Neural progenitor cell (in vitro differentiated cells): ENCODE data around the gene OR9A2. TPM values are rescaled to one million over a fixed set of nuclear protein-coding genes. Genes with fewer than 3 reads are reported as not detected.

Experiments
- DNase-seq: peaks from one replicate; pipeline ENCODE4 v3.0.0-alpha.2; 2016; ENCODE audit warnings: low spot score
- H2AFZ ChIP-seq: fragments of 200-600 bp; sonication (generic); replicated peaks from 2 replicates; pipeline ENCODE4 v1.6.1; 2016; ENCODE audit warnings: antibody characterized with exemption
- H3F3A ChIP-seq: fragments of 200-600 bp; sonication (generic); 2 replicates; pipeline ENCODE4 v1.6.1; 2016; ENCODE audit warnings: antibody characterized with exemption, low read depth
- H3K27ac ChIP-seq: fragments of 200-600 bp; sonication (generic); 2 replicates; pipeline ENCODE4 v1.5.1; 2016; ENCODE audit warnings: mild to moderate bottlenecking
- H3K27me3 ChIP-seq: fragments of 200-600 bp; sonication (generic); 2 replicates; pipeline ENCODE4 v1.6.1; 2016; ENCODE audit warnings: mild to moderate bottlenecking, moderate library complexity
- H3K36me3 ChIP-seq: fragments of 200-600 bp; sonication (generic); 2 replicates; pipeline ENCODE4 v1.5.1; 2016
- H3K4me1 ChIP-seq: fragments of 200-600 bp; sonication (generic); 2 replicates; pipeline ENCODE4 v1.6.1; 2016; ENCODE audit warnings: mixed run types
- H3K4me2 ChIP-seq: fragments of 200-600 bp; sonication (generic); 2 replicates; pipeline ENCODE4 v1.6.1; 2016
- H3K4me3 ChIP-seq: fragments of 200-600 bp; sonication (generic); 2 replicates; pipeline ENCODE4 v1.5.1; 2016
- H3K79me2 ChIP-seq: fragments of 200-600 bp; sonication (generic); 2 replicates; pipeline ENCODE4 v1.6.1; 2016; ENCODE audit warnings: low read depth
- H3K9ac ChIP-seq: fragments of 200-600 bp; sonication (generic); 2 replicates; pipeline ENCODE4 v1.6.1; 2016
- H3K9me3 ChIP-seq: fragments of 200-600 bp; sonication (generic); 2 replicates; pipeline ENCODE4 v1.5.1; 2016; ENCODE audit warnings: low read depth
- H4K20me1 ChIP-seq: fragments of 200-600 bp; sonication (generic); 2 replicates; pipeline ENCODE4 v1.6.1; 2016; ENCODE audit warnings: low read depth
- H3K27ac Mint-ChIP-seq: 3 replicates; pipeline ENCODE4 v1.8.0; 2021; ENCODE audit warnings: mixed read lengths
- H3K27me3 Mint-ChIP-seq: 2 replicates; pipeline ENCODE4 v1.8.0; 2022; ENCODE audit warnings: low read depth, mild to moderate bottlenecking, inconsistent platforms, moderate library complexity, mixed read lengths; ENCODE audit not compliant: insufficient read depth
- H3K36me3 Mint-ChIP-seq: 3 replicates; pipeline ENCODE4 v1.8.0; 2021; ENCODE audit warnings: mixed read lengths
- H3K4me1 Mint-ChIP-seq: 3 replicates; pipeline ENCODE4 v1.8.0; 2021; ENCODE audit warnings: mixed read lengths
- H3K4me3 Mint-ChIP-seq: 3 replicates; pipeline ENCODE4 v1.8.0; 2021; ENCODE audit warnings: mild to moderate bottlenecking, moderate library complexity, mixed read lengths
- H3K9me3 Mint-ChIP-seq: 3 replicates; pipeline ENCODE4 v1.8.0; 2020; ENCODE audit warnings: mixed read lengths
- CTCF ChIP-seq: fragments of 200-600 bp; sonication (generic); IDR thresholded peaks from 2 replicates; pipeline ENCODE4 v1.5.1; 2017; ENCODE audit warnings: antibody characterized with exemption, mild to moderate bottlenecking
- EZH2 ChIP-seq: fragments of 200-600 bp; sonication (generic); IDR thresholded peaks from 2 replicates; pipeline ENCODE4 v1.6.1; 2017; ENCODE audit warnings: antibody characterized with exemption, mild to moderate bottlenecking, moderate library complexity
- EZH2phosphoT487 ChIP-seq: fragments of 200-600 bp; sonication (generic); IDR thresholded peaks from 2 replicates; pipeline ENCODE4 v1.6.1; 2017; ENCODE audit warnings: antibody characterized with exemption
- total RNA-seq: library from RNA; depleted of rRNA; stranded (reverse); fragments of >200 nt; gene quantifications from 2 replicates; pipeline ENCODE4 v1.2.3, GENCODE V29; 2015; ENCODE audit warnings: low replicate concordance

Gene OR9A2
- total RNA-seq, 1 donor from 2014 or later = not detected

DNA sequence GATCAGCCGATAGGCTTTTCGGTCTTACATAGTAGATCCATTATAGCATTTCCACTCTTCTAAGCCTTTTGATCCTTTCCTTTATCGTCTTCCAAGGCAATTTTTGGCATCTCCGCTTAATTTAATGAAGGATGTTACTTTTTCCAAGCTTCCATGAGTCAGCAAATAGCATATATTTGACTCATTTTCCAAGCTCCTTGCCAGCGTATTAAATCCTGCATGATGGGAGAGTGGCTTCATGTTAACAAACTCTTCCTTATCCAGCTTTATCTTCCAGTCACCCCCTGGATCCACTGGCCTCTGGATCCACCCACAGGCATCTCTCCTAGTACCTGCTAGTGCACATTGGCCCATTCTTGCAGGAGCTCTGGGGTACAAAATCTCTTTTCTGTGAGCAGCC, 13.0 kb downstream of the OR9A2 start:
- no peak overlapping the region for H3K27ac ChIP-seq
- Mint-ChIP-seq H3K27ac (no peak overlapping the region), H3K9me3 (no peaks in the 10 kb centered on the region), H3K4me3 (no peak overlapping the region), H3K36me3 (no peaks in the 10 kb centered on the region), H3K4me1 (no peaks in the 10 kb centered on the region), H3K27me3 (peaks cover 2% of the 10 kb centered on the region)
- no peaks in the 10 kb centered on the region for H3K36me3 ChIP-seq
- no peak overlapping the region for H2AFZ ChIP-seq
- H3K4me1 ChIP-seq = no peaks in the 10 kb centered on the region
- H3K9me3 ChIP-seq = no peaks in the 10 kb centered on the region
- H3K4me3 ChIP-seq = no peak overlapping the region
- H3K4me2 ChIP-seq = no peak overlapping the region
- no peaks in the 10 kb centered on the region for H3K79me2 ChIP-seq
- no peaks in the 10 kb centered on the region for H3K27me3 ChIP-seq
- no peak for TF ChIP-seq EZH2
- TF ChIP-seq EZH2phosphoT487 = no peak
- no peak for TF ChIP-seq CTCF
- no peaks in the 10 kb centered on the region for H4K20me1 ChIP-seq
- no peak overlapping the region for H3K9ac ChIP-seq
- no peak for DNase-seq
- no peaks in the 10 kb centered on the region for H3F3A ChIP-seq

- no peaks in the 10 kb centered on the region for H4K20me1 ChIP-seq
- Mint-ChIP-seq H3K27me3 (peaks cover 2% of the 10 kb centered on the region), H3K9me3 (no peaks in the 10 kb centered on the region), H3K27ac (no peak overlapping the region), H3K4me3 (no peak overlapping the region), H3K4me1 (no peaks in the 10 kb centered on the region), H3K36me3 (no peaks in the 10 kb centered on the region)
- H3F3A ChIP-seq = no peaks in the 10 kb centered on the region
- H3K27ac ChIP-seq = no peak overlapping the region
- TF ChIP-seq EZH2 (no peak), CTCF (no peak), EZH2phosphoT487 (no peak)
- no peaks in the 10 kb centered on the region for H3K27me3 ChIP-seq
- H3K79me2 ChIP-seq = no peaks in the 10 kb centered on the region
- H3K4me2 ChIP-seq = no peak overlapping the region
- DNase-seq = no peak
- H3K4me3 ChIP-seq = no peak overlapping the region
- H3K4me1 ChIP-seq = no peaks in the 10 kb centered on the region
- H2AFZ ChIP-seq = no peak overlapping the region
- H3K36me3 ChIP-seq = no peaks in the 10 kb centered on the region
- no peaks in the 10 kb centered on the region for H3K9me3 ChIP-seq
- no peak overlapping the region for H3K9ac ChIP-seq
These were observed 13.5 kb downstream of the OR9A2 start for GRCh38 chr7:143013473-143013872.

GRCh38 chr7:143012409-143012808, 14.5 kb downstream of the OR9A2 start:
- no peak for TF ChIP-seq CTCF
- no peak for TF ChIP-seq EZH2phosphoT487
- no peak for TF ChIP-seq EZH2
- Histone ChIP-seq H3K27ac (no peak overlapping the region), H3K4me2 (no peak overlapping the region), H2AFZ (no peak overlapping the region), H3K9me3 (no peaks in the 10 kb centered on the region), H3K79me2 (no peaks in the 10 kb centered on the region), H3K36me3 (no peaks in the 10 kb centered on the region), H3K4me1 (no peaks in the 10 kb centered on the region), H3F3A (no peaks in the 10 kb centered on the region), H3K27me3 (no peaks in the 10 kb centered on the region), H3K4me3 (no peak overlapping the region), H4K20me1 (no peaks in the 10 kb centered on the region), H3K9ac (no peak overlapping the region)
- Mint-ChIP-seq H3K9me3 (no peaks in the 10 kb centered on the region), H3K36me3 (no peaks in the 10 kb centered on the region), H3K4me1 (no peaks in the 10 kb centered on the region), H3K27me3 (peaks cover 2% of the 10 kb centered on the region), H3K4me3 (no peak overlapping the region), H3K27ac (no peak overlapping the region)
- DNase-seq = no peak

- no peaks in the 10 kb centered on the region for H3K36me3 ChIP-seq
- no peak for DNase-seq
- no peaks in the 10 kb centered on the region for H3K4me1 ChIP-seq
- H3F3A ChIP-seq = no peaks in the 10 kb centered on the region
- H2AFZ ChIP-seq = no peak overlapping the region
- Mint-ChIP-seq H3K4me1 (no peaks in the 10 kb centered on the region), H3K36me3 (no peaks in the 10 kb centered on the region), H3K9me3 (no peaks in the 10 kb centered on the region), H3K27me3 (peaks cover 2% of the 10 kb centered on the region), H3K27ac (no peak overlapping the region), H3K4me3 (no peak overlapping the region)
- H3K9ac ChIP-seq = no peak overlapping the region
- H3K27ac ChIP-seq = no peak overlapping the region
- no peaks in the 10 kb centered on the region for H3K79me2 ChIP-seq
- H3K9me3 ChIP-seq = no peaks in the 10 kb centered on the region
- TF ChIP-seq CTCF (no peak), EZH2phosphoT487 (no peak), EZH2 (no peak)
- H3K4me3 ChIP-seq = no peak overlapping the region
- H3K4me2 ChIP-seq = no peak overlapping the region
- H4K20me1 ChIP-seq = no peaks in the 10 kb centered on the region
- no peaks in the 10 kb centered on the region for H3K27me3 ChIP-seq
These were observed 14.9 kb downstream of the OR9A2 start for GRCh38 chr7:143012001-143012400.
